Cardiac muscle cell (in vitro differentiated cells and primary cell): ENCODE measurements around the gene STX18. TPM values are rescaled to one million over a fixed set of nuclear protein-coding genes. Genes with fewer than 3 reads are reported as not detected.

ENCODE experiments used
- DNase-seq, 2 donors: peaks; one replicate each; pipeline versions ENCODE4 v3.0.0 to v3.0.0-alpha.2; 2010 to 2017; ENCODE audit warnings: low read depth in 1 of 2, low spot score in 1 of 2
- H3K27ac ChIP-seq: fragments of 200-600 bp; sonication (generic); 2 replicates; pipeline ENCODE4 v1.5.1; 2016
- H3K27me3 ChIP-seq: fragments of 200-600 bp; sonication (generic); 2 replicates; pipeline ENCODE4 v1.6.0; 2016; ENCODE audit warnings: control low read depth
- H3K36me3 ChIP-seq: fragments of 200-600 bp; sonication (generic); 2 replicates; pipeline ENCODE4 v1.5.1; 2016; ENCODE audit warnings: control low read depth
- H3K4me1 ChIP-seq: fragments of 200-600 bp; sonication (generic); 2 replicates; pipeline ENCODE4 v1.8.1; 2017; ENCODE audit warnings: low read depth, mild to moderate bottlenecking, mixed run types
- H3K4me3 ChIP-seq: fragments of 200-600 bp; sonication (generic); 2 replicates; pipeline ENCODE4 v1.5.1; 2016; ENCODE audit warnings: mild to moderate bottlenecking
- H3K9me3 ChIP-seq: fragments of 200-600 bp; sonication (generic); 2 replicates; pipeline ENCODE4 v1.5.1; 2017; ENCODE audit warnings: low read depth, mild to moderate bottlenecking, control low read depth
- polyA plus RNA-seq: library from polyadenylated mRNA; unstranded; fragments of >200 nt; fragmentation: Nextera tagmentation; extraction: Ambion mirVana; gene quantifications from 2 replicates; pipeline ENCODE4 v1.2.1, GENCODE V29; 2016
- total RNA-seq: library from RNA; depleted of rRNA; stranded (reverse); fragments of >200 nt; gene quantifications from 2 replicates; pipeline ENCODE4 v1.2.3, GENCODE V29; 2016
- TF ChIP-seq, protein P1 (sequence below): IDR thresholded peaks from 2 replicates; pipeline ENCODE4 v1.5.1; 2012; ENCODE audit warnings: low read depth, mild to moderate bottlenecking, low read length

Gene STX18
- total and polyA plus RNA-seq, 2 experiments from 2014 or later: 29.8 to 63.3 TPM

DNA sequence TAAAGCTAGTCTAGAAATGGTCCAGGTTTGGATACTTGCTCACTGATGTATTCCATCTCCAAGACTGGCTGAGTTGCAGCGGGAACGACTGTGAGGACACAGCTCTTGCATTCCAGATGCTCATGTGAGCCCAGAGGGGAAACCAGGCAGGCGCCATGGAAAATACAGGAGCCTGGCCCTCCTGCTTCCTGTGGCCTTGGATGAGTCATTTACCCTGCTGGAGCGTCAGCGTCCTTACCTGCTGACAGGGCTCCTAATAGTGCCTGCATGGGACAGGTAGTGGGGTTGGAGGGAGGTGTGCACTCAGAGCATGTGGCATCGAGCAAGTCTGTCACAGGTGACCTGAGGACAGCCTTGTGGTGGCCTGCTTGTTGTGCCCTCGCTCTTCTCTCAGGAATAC lies 85.5 kb downstream of the STX18 start:
- Histone ChIP-seq H3K4me3 (no peak overlapping the region), H3K4me1 (no peaks in the 10 kb centered on the region), H3K9me3 (no peaks in the 10 kb centered on the region), H3K27me3 (no peaks in the 10 kb centered on the region), H3K27ac (no peak overlapping the region), H3K36me3 (peaks cover 27% of the 10 kb centered on the region)
- TF ChIP-seq, protein P1, sequence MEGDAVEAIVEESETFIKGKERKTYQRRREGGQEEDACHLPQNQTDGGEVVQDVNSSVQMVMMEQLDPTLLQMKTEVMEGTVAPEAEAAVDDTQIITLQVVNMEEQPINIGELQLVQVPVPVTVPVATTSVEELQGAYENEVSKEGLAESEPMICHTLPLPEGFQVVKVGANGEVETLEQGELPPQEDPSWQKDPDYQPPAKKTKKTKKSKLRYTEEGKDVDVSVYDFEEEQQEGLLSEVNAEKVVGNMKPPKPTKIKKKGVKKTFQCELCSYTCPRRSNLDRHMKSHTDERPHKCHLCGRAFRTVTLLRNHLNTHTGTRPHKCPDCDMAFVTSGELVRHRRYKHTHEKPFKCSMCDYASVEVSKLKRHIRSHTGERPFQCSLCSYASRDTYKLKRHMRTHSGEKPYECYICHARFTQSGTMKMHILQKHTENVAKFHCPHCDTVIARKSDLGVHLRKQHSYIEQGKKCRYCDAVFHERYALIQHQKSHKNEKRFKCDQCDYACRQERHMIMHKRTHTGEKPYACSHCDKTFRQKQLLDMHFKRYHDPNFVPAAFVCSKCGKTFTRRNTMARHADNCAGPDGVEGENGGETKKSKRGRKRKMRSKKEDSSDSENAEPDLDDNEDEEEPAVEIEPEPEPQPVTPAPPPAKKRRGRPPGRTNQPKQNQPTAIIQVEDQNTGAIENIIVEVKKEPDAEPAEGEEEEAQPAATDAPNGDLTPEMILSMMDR: no peak
- peak in 1 of 2 donors; percentile 11 for DNase-seq

DNA sequence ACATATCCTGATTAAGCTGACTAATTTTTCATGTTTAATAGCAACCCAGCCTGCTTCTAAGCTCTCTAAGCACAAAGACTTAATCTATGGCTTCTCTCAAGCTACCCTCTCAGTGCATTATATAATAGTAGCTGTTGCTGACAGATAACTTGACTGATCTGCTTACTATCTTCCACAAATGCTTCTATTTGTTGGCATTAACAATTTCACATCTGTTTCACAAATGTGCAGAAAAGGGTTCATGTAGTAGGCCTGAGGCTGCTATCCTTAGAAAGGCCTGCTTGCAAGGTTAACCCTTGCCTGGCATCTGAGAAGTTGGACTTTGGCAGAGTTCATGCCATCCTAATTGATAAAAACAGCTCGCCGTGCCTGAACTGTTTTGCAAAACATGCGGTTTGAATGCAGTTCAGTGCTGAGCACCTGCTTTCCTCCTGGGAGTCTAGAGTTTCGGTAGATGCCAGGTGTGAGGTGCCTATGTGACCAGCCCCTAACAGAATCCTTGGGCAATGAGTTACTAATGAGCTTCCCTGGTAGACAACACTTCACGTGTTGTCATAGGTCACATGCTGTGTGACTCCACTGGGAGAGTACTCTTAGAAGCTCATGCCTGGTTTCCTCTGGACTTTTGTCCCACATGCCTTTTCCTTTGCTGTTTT lies 86.5 kb downstream of the STX18 start:
- no peaks in the 10 kb centered on the region for H3K9me3 ChIP-seq
- TF ChIP-seq, protein P1: no peak
- no peak overlapping the region for H3K27ac ChIP-seq
- H3K4me1 ChIP-seq: no peaks in the 10 kb centered on the region
- no peaks in the 10 kb centered on the region for H3K27me3 ChIP-seq
- H3K4me3 ChIP-seq: no peak overlapping the region
- no peak for DNase-seq
- peaks cover 27% of the 10 kb centered on the region for H3K36me3 ChIP-seq

DNA sequence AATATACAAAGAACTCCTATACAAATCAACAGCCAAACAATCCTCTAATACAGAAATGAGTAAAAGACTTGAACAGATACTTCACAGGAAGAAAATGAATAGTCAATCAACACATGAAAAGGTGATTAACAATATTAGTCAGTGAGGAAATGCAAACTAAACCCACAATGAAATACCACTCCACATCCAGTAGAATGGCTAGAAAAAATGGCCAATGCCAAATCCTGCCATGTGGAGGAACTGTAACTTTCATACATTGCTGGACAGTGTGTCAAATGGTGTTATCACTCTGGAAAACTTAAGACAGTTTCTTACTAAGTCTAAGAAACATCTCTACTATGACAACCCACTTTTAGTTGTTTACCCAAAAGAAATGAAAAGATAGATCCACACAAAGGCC lies 95.4 kb downstream of the STX18 start:
- Histone ChIP-seq H3K27ac (no peak overlapping the region), H3K27me3 (no peaks in the 10 kb centered on the region), H3K36me3 (no peaks in the 10 kb centered on the region), H3K9me3 (no peaks in the 10 kb centered on the region), H3K4me1 (no peaks in the 10 kb centered on the region), H3K4me3 (no peak overlapping the region)
- TF ChIP-seq, protein P1: no peak
- no peak for DNase-seq

DNA sequence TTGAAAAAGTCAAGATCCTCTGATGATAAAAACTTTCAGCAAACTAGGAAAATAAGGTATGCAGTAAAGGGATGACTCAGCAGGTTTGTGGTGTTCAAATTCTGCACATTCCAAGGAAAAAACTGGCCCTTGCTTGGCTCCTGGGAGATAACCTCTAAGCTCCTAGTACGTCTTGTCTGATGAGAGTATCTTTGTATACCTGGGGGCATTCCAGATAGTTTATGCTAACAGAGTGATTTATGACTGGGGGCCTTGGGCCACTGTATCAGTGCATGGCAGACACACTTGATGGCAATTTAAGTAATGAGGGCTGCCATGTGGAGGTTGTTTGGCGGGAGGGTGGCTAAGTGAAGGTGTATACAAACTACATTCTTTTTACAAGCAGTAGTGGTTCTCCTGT lies 98.0 kb downstream of the STX18 start:
- no peaks in the 10 kb centered on the region for H3K36me3 ChIP-seq
- DNase-seq: peak in 1 of 2 donors; percentile 55
- no peak overlapping the region for H3K27ac ChIP-seq
- H3K4me3 ChIP-seq: no peak overlapping the region
- no peaks in the 10 kb centered on the region for H3K4me1 ChIP-seq
- TF ChIP-seq, protein P1: no peak
- no peaks in the 10 kb centered on the region for H3K9me3 ChIP-seq
- H3K27me3 ChIP-seq: no peaks in the 10 kb centered on the region

DNA sequence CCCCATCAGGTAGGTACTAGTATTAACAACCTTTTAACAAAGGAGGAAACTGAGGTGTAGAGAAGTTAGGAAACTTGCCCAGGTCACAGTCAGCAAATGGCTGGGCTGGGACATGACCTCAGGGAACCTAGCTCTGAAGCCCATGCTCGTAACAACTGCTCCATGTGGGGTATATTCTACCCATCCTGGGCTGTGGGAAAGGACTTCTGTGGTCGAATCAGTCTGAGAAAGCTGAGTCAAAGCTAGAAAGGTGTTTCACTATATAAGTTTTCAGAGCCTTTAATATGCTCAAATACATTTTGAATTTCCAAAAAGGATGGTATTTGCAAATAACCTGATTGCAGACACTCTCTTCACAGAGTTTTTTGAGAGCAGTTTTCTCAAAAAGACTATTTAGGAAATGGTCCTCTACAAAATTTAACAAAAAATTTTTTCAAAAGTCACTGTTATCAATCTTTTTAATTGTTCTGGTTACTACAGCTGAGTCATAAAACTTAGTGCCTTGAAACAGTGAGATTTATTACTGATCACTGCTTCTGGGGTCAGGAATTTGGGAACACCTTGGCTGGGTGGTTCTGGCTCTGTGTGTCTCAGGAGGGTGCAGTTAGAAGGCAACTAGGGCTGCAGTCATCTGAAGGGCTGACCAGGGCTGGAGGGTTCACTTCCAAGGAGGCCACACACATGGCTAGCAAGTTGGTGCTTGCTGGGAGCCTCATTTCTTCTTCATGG lies 101.4 kb downstream of the STX18 start:
- TF ChIP-seq, protein P1: no peak
- peaks cover 10% of the 10 kb centered on the region for H3K36me3 ChIP-seq
- no peaks in the 10 kb centered on the region for H3K9me3 ChIP-seq
- no peaks in the 10 kb centered on the region for H3K27me3 ChIP-seq
- H3K27ac ChIP-seq: no peak overlapping the region
- H3K4me1 ChIP-seq: no peaks in the 10 kb centered on the region
- H3K4me3 ChIP-seq: no peak overlapping the region
- DNase-seq: no peak
